HCT116 (cell line): Measurements from ENCODE around the gene RFLNA. TPM values are rescaled to one million over a fixed set of nuclear protein-coding genes. Genes with fewer than 3 reads are reported as not detected.

ENCODE experiments used
- ATAC-seq: fragments of 200-7000 bp; cut with Tn5 transposase; 2 replicates; pipeline ENCODE4 v1.9.1; 2020; ENCODE audit warnings: mild to moderate bottlenecking, moderate library complexity
- BruUV-seq: library from RNA; stranded (reverse); fragments of 400-500 nt; replicated peaks from 2 replicates; lab custom pipeline; 2021; lab: Mats Ljungman, UMichigan
- CTCF ChIA-PET: fragments of 300-600 bp; sonication (Branson Sonifier 250); formaldehyde crosslinking; loops from one replicate; lab custom pipeline; 2021; ENCODE audit warnings: antibody characterized with exemption; lab: Charles Lee
- POLR2A ChIA-PET: fragments of 300-600, 350-600 bp; sonication (Branson Sonifier 250); formaldehyde crosslinking; loops from one replicate; lab custom pipeline; 2021; ENCODE audit warnings: antibody characterized with exemption; lab: Charles Lee
- RAD21 ChIA-PET, 2 experiments: fragments of 300-600 bp; sonication (Branson Sonifier 250); formaldehyde crosslinking; loops; one replicate each; lab custom pipeline; 2023; ENCODE audit warnings: low total read pairs in 2 of 2; ENCODE audit not compliant: uncharacterized antibody in 2 of 2, unreplicated experiment in 2 of 2, low non-redundant PET in 1 of 2; lab: Charles Lee
- DNase-seq: peaks from one replicate; pipeline ENCODE4 v3.0.0-alpha.2; 2010; ENCODE audit warnings: low read depth, low spot score
- H2AFZ ChIP-seq: fragments of 200-600 bp; shearing (Covaris generic), sonication (generic); 2 replicates; pipeline ENCODE4 v1.6.1; 2017; ENCODE audit warnings: low read depth, mixed run types, mixed read lengths, antibody characterized with exemption, low read length; ENCODE audit not compliant: poor library complexity, severe bottlenecking
- H3K27ac ChIP-seq: 2 replicates; pipeline ENCODE4 v1.5.1; 2012; ENCODE audit warnings: low read depth, low read length
- H3K27me3 ChIP-seq: fragments of 200-600 bp; sonication (generic); 2 replicates; pipeline ENCODE4 v1.6.1; 2016; ENCODE audit warnings: mixed run types, low read length, mixed read lengths; ENCODE audit not compliant: insufficient read depth
- H3K36me3 ChIP-seq, 2 experiments: fragments of 200-500 bp in 1 of 2; fragments of 200-600 bp in 1 of 2; sonication (Bioruptor generic) in 1 of 2; sonication (generic) in 1 of 2; 2 replicates each; pipeline versions ENCODE4 v1.5.1 to v1.6.1; 2014 to 2016; ENCODE audit warnings: low read length in 2 of 2, inconsistent platforms in 1 of 2, mixed read lengths in 1 of 2, mixed run types in 1 of 2; ENCODE audit not compliant: insufficient read depth in 2 of 2, control insufficient read depth in 1 of 2
- H3K4me1 ChIP-seq, 2 experiments: fragments of 200-600 bp in 1 of 2; sonication (generic) in 1 of 2; 2 replicates each; pipeline versions ENCODE4 v1.5.1 to v1.6.1; 2012 to 2017; ENCODE audit warnings: low read length in 2 of 2, inconsistent platforms in 1 of 2, mild to moderate bottlenecking in 1 of 2, mixed read lengths in 1 of 2, mixed run types in 1 of 2, moderate library complexity in 1 of 2; ENCODE audit not compliant: insufficient read depth in 2 of 2, control insufficient read depth in 1 of 2
- H3K4me2 ChIP-seq: fragments of 200-600 bp; sonication (generic); 2 replicates; pipeline ENCODE4 v1.6.1; 2017; ENCODE audit warnings: mixed run types, low read length, mixed read lengths
- H3K4me3 ChIP-seq, 2 experiments: fragments of 200-600 bp in 1 of 2; sonication (generic) in 1 of 2; replicated peaks in 1 of 2; 2 replicates each; pipeline ENCODE4 v1.5.1; 2011 to 2016; ENCODE audit warnings: low read length in 2 of 2, control low read depth in 1 of 2, low read depth in 1 of 2, mild to moderate bottlenecking in 1 of 2, mixed read lengths in 1 of 2, mixed run types in 1 of 2
- H3K79me2 ChIP-seq: fragments of 200-600 bp; sonication (generic); 2 replicates; pipeline ENCODE4 v1.6.1; 2017; ENCODE audit warnings: mild to moderate bottlenecking, mixed run types, low read length, moderate library complexity, mixed read lengths; ENCODE audit not compliant: insufficient read depth
- H3K9ac ChIP-seq: fragments of 200-600 bp; sonication (generic); 2 replicates; pipeline ENCODE4 v1.6.1; 2016; ENCODE audit warnings: low read length, mixed read lengths
- H3K9me2 ChIP-seq: fragments of 200-600 bp; sonication (generic), shearing (Covaris generic); 2 replicates; pipeline ENCODE4 v1.6.1; 2017; ENCODE audit warnings: mixed run types, mild to moderate bottlenecking, moderate library complexity; ENCODE audit not compliant: insufficient read depth
- H3K9me3 ChIP-seq, 2 experiments: fragments of 200-500 bp in 1 of 2; fragments of 200-600 bp in 1 of 2; sonication (Bioruptor generic) in 1 of 2; sonication (generic) in 1 of 2; 2 replicates each; pipeline ENCODE4 v1.6.1; 2014 to 2017; ENCODE audit warnings: low read length in 2 of 2, mixed read lengths in 2 of 2, inconsistent platforms in 1 of 2, low read depth in 1 of 2, mild to moderate bottlenecking in 1 of 2, mixed run types in 1 of 2, moderate library complexity in 1 of 2; ENCODE audit not compliant: control insufficient read depth in 1 of 2, insufficient read depth in 1 of 2
- H4K20me1 ChIP-seq: fragments of 200-600 bp; sonication (generic), shearing (Covaris generic); 2 replicates; pipeline ENCODE4 v1.6.1; 2017; ENCODE audit warnings: mixed run types, mild to moderate bottlenecking, moderate library complexity; ENCODE audit not compliant: insufficient read depth
- CEBPB ChIP-seq: IDR thresholded peaks from 2 replicates; pipeline ENCODE4 v1.6.1; 2012; ENCODE audit warnings: low read depth
- FOSL1 ChIP-seq: IDR thresholded peaks from 2 replicates; pipeline ENCODE4 v1.6.1; 2012; ENCODE audit warnings: low read depth
- RAD21 ChIP-seq: IDR thresholded peaks from 2 replicates; pipeline ENCODE4 v1.6.1; 2012; ENCODE audit warnings: low read depth, mild to moderate bottlenecking
- intact Hi-C: fragments of 100-400 bp; cut with micrococcal nuclease; formaldehyde crosslinking; loops from 2 replicates; pipeline ENCODE4 v1.10.0; 2022
- total RNA-seq: library from RNA; stranded (reverse); gene quantifications from one replicate; pipeline ENCODE4 v1.2.1, GENCODE V29; 2021; ENCODE audit not compliant: unreplicated experiment

The RFLNA gene
- total RNA-seq, 1 experiment from 2014 or later, result not detected

- ATAC-seq, result no peak
- Histone ChIP-seq H3K4me3 (no peak overlapping the region), H3K9me2 (no peaks in the 10 kb centered on the region), H3K36me3 (peaks cover 0 to 16% of the 10 kb centered on the region in 2 experiments; a peak in 3 of 4 replicates), H4K20me1 (no peaks in the 10 kb centered on the region), H3K9me3 (peaks cover 0 to 7% of the 10 kb centered on the region in 2 experiments; a peak in 1 of 4 replicates), H3K27ac (no peak overlapping the region), H3K4me1 (no peaks in the 10 kb centered on the region), H3K4me2 (no peak overlapping the region), H3K9ac (no peak overlapping the region), H3K79me2 (no peaks in the 10 kb centered on the region), H3K27me3 (no peaks in the 10 kb centered on the region), H2AFZ (no peak overlapping the region)
- no peak for DNase-seq
- ChIA-PET RAD21 (no interaction called here), CTCF (no interaction called here), POLR2A (no interaction called here)
- no TSS peak for BruUV-seq
- no peak for TF ChIP-seq CEBPB
- TF ChIP-seq RAD21, result no peak
- intact Hi-C loops, result no loop called here
Measured at GRCh38 chr12:124326104-124326503, 31.2 kb downstream of the RFLNA start.

DNA sequence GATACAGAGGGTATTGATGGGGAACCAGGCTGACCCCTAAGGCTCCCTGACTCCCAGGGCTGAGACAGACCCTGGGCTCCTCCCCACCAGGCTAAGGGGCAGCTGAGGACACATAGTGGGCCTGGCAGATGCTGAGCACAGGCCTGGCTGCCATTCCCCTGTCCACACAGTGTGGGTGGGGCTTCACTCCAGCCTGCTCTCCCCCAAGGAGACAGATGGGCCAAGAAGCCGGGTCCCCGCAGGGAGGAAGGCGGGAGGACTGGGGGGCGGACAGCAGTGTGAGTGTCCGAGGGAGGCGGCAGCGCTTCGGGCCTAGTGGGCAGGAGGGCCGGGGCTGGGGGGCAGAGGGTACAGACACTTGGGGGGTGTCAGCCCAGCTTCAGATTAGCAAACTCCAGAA lies 32.0 kb downstream of the RFLNA start:
- intact Hi-C loops, result no loop called here
- Histone ChIP-seq H3K79me2 (no peaks in the 10 kb centered on the region), H2AFZ (no peak overlapping the region), H3K4me3 (no peak overlapping the region), H3K9ac (no peak overlapping the region), H3K4me2 (no peak overlapping the region), H3K36me3 (peaks cover 0 to 19% of the 10 kb centered on the region in 2 experiments; a peak in 3 of 4 replicates), H3K4me1 (no peaks in the 10 kb centered on the region), H3K27me3 (no peaks in the 10 kb centered on the region), H3K9me3 (peaks cover 0 to 7% of the 10 kb centered on the region in 2 experiments; a peak in 1 of 4 replicates)
- no peak for ATAC-seq
- CTCF ChIA-PET, result no interaction called here
- POLR2A ChIA-PET, result no interaction called here
- BruUV-seq, result no TSS peak
- no peak for DNase-seq
- RAD21 ChIA-PET, result no interaction called here
- no peak for TF ChIP-seq FOSL1
- TF ChIP-seq, all 23 proteins: peak for 0
- Histone ChIP-seq H3K9me2 (no peaks in the 10 kb centered on the region), H3K27ac (no peak overlapping the region), H4K20me1 (no peaks in the 10 kb centered on the region)
